NB4 (cell line): ENCODE measurements around the gene LSM3.

Experiments used
- MYC ChIP-seq: IDR thresholded peaks from 2 replicates; pipeline ENCODE4 v1.6.1; 2011; ENCODE audit warnings: low read depth, low read length
- POLR2A ChIP-seq: IDR thresholded peaks from 2 replicates; pipeline ENCODE4 v1.6.1; 2011; ENCODE audit warnings: mild to moderate bottlenecking; ENCODE audit not compliant: insufficient read length; ENCODE audit errors: extremely low read depth
- TF ChIP-seq, protein P1 (sequence below): IDR thresholded peaks from one replicate; pipeline ENCODE4 v1.5.1; 2012; ENCODE audit warnings: low read depth, low read length
- TF ChIP-seq, protein P2 (sequence below): IDR thresholded peaks from 2 replicates; pipeline ENCODE4 v1.6.1; 2011; ENCODE audit warnings: low read depth, low read length

DNA sequence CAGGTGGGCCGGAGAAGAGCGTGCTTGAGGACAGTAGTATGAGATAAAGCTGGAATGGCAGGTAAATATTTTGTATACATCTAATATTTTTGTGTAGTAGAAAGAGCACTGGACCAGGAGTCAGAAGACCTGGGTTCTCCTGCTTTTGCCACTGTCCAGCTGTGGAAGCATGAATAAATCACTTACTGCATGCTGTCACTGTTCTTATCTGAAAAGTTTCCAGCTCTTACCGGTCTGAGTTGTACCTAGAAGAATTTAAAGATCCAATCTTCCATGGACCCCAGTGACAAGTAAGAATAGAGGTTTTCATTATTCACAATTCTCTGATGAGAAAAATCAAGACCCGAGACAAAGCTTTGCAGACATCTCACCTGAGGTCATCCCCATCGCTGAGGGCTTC, 6.1 kb upstream of the LSM3 start:
- no peak for TF ChIP-seq POLR2A
- TF ChIP-seq, protein P1, sequence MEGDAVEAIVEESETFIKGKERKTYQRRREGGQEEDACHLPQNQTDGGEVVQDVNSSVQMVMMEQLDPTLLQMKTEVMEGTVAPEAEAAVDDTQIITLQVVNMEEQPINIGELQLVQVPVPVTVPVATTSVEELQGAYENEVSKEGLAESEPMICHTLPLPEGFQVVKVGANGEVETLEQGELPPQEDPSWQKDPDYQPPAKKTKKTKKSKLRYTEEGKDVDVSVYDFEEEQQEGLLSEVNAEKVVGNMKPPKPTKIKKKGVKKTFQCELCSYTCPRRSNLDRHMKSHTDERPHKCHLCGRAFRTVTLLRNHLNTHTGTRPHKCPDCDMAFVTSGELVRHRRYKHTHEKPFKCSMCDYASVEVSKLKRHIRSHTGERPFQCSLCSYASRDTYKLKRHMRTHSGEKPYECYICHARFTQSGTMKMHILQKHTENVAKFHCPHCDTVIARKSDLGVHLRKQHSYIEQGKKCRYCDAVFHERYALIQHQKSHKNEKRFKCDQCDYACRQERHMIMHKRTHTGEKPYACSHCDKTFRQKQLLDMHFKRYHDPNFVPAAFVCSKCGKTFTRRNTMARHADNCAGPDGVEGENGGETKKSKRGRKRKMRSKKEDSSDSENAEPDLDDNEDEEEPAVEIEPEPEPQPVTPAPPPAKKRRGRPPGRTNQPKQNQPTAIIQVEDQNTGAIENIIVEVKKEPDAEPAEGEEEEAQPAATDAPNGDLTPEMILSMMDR, result no peak
- TF ChIP-seq MYC, result no peak
- TF ChIP-seq, protein P2, sequence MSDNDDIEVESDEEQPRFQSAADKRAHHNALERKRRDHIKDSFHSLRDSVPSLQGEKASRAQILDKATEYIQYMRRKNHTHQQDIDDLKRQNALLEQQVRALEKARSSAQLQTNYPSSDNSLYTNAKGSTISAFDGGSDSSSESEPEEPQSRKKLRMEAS, result no peak
